Activated CD4-positive, alpha-beta T cell treated with anti-CD3 and anti-CD28 coated beads, Interleukin-10, Interleukin-2, amounts not matched to agents 100 ng/mL and 50 ng/mL, durations not matched to agents 16 hours and 8 hours (primary cell): Measurements from ENCODE around the gene PPFIA4.

Experiments
- DNase-seq: peaks from one replicate; pipeline ENCODE4 v3.0.0-alpha.2; 2020

Gene PPFIA4

DNA sequence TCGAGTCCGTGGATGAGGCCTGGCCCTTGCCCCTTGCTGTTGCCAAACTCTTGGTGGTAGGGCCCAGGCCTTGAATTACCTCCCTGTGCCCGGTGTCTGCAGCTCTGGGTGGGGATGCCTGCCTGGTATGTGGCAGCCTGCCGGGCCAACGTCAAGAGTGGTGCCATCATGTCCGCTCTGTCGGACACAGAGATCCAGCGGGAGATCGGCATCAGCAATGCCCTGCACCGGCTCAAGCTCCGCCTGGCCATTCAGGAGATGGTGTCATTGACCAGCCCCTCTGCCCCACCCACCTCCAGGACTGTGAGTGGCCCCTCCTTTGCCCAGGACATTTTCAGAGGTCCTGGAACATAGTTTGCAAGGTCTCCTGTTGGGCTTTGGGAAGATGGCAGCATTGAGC, 33.8 kb downstream of the PPFIA4 start:
- no peak for DNase-seq

DNA sequence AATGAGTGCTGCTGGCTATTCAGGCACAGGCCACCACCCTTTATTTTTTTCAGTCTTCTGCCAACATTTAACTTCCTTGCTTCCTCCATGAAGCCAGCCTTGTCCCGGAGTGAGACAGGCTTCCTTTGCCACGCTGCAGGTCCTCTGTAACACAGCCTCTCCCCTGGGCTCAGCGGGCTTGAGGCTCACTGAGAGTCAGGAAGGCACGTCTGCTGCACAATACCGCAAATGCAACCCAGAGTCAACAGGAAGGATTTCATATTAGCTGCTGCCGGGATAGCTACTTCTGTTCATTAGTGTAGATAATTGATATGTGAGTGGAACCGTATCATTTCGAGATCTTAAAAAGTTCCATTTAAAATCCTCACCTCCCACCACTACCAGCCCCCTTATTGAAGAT, 37.0 kb downstream of the PPFIA4 start:
- no peak for DNase-seq

DNA sequence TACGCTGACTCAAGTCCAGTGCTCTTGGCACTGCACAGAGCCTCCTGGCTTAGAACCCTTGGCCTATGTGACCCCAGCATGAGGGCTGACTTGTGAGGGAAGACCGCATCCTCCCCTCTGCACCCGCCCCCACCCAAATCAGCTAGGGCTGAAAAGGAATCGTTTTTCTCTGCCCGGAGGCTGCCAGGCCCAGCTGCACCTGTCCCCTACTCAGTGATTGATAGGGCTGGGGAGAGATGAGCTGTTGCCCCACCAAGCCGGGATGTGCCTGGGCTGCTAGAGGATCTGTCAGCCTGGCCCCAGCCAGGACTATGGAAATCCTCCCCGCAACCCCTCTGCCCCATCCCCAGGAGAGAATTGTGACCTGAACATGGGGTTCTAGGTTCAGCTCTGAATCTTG, 38.9 kb downstream of the PPFIA4 start:
- no peak for DNase-seq

DNA sequence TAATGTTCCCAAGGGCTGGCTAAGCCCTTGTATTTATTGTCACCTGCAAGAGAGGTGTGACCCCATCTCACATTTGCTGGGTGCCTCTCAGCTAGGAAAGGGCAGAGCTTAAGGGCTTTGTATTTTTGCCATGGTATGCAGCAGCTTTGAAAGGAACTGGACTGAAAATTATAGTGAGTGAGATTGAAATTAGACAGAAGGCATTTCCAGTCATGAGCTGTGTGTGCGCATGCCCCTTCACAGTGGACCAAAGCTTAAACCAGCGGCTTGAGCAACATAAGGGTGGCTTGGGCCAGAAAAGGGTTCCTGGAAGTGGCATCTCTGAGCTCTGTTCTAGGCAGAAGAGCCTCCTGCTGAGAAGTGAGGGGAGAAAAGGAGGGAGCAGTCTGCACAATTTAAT, 39.7 kb downstream of the PPFIA4 start:
- no peak for DNase-seq

DNA sequence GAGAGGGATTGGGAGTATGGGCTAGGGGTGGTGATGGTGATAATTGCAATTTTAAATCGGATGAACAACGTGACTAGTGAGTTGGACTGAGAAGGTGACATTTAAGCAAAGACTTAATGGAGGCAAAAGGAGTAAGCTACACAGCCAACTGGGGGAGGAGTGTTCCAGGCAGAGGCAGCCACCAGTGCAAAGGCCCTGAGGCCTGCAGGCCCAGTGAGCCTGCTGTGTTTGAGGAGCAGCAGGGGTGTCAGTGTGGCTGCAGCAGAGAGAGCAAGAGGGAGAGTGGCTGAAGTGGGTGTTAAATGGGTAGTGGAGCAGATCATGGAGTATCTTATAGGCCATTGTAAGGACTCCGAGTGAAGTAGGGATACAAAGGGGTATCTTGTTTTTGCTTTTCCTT, 40.7 kb downstream of the PPFIA4 start:
- no peak for DNase-seq

DNA sequence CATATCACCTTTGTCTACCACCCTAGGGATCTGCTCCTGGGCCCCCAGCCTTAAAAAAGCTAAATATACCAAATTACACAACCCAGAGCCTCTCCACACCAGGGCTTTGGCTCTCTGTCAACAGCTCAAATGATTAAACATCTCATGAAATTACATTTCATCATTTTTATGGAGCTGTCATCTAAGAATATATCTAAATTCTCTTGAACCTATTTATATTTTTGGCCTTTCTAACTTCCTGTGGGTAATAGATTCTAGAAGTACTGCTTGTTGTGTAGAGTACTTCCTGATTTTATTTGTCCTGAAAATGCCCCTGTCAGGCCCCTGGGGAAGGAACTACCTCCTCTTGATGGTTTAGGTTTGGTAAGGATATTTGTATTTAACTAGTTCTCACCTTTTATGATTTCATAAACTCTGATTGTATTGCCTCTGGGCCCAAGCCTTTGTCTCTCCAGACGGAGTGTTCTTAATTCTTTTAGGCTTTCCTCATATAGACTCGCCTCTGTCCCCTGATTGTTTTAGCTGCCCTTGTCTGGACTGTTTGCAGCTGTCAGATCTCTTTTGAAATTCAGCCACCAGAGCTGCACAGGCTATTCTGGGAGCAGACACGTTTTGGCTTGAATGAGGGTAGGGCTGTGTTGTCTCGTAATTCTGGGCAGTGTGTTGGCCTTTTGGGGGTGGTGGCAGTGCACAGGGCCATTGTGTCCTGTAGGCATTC, 42.9 kb downstream of the PPFIA4 start:
- no peak for DNase-seq

DNA sequence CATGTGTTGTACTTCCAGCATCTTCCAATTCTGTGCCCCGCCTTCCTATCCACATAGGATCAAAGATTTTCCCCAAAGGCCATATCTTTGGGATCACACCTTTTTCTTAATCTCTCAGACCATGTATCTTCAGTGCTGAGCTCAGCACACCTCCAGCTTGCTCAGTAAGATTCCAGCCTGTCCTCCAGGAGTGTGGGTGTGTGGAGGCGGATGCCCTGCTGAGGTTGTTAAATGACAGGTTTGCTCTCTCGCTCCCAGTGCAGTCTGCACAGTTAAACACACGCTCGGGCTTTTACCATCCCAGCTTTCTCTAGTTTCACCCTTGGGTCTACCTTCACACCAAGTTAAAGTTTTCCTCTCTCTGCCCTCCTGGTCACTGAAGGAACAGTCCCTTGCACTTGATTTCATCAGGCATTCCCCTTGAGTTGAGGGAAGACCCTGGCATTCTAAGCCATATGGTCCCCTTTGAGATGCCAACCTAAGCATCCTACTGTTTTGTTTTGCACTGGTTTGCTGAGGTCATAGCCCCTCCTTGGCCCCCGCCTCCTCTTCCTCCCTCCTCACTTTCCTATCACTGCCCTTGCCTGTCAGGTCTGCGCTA, 45.8 kb downstream of the PPFIA4 start:
- DNase-seq, result no peak

DNA sequence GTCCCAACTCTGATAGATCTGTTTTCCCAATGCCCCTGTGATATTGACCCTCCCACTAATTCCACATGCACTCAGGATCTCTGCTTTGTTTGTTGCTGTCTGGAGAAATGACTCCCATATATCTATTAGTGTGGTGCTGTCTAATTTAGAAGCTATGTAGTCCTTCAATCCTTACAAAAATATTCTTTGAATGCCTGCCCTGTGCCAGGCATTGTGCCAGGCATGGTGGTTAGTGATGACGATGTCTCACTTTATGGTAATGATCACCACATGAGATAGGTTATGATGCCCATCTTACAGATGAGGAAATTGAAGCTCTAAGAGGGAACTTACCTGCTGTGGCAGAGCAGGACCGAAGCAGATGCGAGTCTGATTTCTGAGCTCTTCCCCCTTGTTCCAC, 46.6 kb downstream of the PPFIA4 start:
- no peak for DNase-seq

DNA sequence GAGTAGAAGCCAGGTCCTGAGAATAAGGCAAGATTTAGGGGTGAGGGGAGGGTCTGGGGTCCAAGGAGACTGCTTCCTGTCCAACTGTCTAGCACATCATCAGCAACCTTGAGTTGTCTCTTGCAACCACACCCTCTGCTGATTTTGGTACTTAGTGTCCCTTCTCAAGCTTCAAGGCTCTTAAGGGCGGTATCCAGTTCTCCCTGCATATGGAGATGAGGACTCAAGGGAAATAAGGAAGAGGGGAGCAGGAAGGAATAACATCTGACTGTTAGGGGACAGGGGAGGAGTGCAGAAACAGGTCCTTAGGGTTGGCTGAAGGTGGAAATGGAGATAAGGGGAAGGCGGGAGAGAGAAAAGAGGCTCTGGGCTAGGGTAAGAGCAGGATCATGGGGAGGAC, 47.2 kb downstream of the PPFIA4 start:
- DNase-seq, result no peak

DNA sequence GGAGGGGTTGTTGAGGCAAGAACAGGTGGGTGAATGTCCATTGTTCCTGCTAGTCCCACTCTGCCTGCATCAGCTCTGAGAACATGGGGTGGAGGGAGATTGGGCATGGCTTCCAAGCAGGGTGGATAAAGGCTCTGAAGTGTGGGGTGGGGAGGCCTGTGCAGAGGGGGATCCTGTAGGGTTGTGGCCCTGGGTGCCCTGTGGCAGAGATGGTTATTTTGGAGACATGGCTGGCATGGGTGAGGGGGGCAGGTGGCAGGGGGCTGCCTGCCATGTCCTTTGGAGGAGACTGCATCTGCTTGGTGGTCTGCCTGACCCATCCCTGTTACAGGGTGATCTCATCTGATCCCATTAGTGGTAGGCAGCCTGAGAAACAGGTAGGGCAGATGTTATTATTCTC, 48.3 kb downstream of the PPFIA4 start:
- DNase-seq, result no peak

DNA sequence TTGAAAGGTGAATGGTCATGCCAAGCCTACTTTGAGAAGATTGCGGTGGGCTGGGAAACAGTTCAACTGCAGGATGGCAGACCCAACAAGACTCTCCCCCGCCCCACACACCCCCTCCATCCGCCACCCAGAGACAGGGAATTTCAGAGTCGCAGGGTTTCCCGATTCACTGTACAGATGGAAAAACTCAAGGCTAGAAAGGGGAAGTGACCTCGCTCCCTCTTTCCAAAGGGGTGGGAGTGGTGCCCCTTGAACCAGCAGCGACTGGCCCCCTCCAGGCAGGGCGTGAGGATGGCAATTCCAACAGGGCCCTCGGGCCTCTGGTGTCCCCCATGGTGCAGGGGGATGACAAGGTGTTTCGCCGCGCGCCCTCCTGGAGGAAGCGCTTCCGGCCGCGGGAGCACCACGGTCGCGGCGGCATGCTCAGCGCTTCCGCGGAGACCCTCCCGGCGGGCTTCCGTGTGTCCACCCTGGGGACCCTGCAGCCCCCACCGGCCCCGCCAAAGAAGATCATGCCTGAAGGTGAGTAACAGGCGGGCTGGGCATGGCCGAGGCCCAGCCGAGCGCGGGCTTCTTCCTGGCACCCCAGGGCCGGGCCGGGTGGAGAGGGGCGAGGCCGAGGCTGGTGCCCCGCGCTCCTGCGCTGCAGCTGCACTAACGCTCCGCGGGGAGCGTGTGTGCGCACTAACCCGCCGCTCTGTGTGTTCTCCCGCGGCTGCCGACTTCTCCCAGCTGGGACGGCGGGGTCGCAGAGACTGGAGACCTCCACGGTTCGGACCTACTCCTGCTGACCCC, 49.1 kb downstream of the PPFIA4 start:
- no peak for DNase-seq

DNA sequence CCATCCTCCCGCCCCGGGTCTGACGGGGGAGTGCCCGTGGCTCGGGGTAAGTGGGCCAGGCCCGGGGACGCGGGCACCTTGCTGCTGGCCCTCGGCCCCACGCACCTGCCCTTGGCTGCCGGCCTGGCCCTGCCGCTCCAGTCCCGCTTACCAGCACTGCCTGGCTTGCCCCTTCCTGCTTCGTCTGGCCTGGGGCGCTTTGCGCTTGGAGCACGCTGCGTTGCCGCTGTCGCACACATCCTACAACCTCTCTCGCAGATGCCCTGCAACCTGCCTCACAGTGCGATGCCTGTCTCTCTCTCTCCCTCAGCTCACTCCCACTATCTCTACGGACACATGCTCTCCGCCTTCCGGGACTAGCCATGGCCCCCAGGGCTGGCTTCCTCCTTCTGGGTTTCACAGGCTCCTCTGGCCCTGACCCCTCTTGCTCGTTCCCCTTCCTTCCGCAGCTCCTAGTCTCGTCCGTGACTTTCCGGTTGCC, 49.8 kb downstream of the PPFIA4 start:
- no peak for DNase-seq

DNA sequence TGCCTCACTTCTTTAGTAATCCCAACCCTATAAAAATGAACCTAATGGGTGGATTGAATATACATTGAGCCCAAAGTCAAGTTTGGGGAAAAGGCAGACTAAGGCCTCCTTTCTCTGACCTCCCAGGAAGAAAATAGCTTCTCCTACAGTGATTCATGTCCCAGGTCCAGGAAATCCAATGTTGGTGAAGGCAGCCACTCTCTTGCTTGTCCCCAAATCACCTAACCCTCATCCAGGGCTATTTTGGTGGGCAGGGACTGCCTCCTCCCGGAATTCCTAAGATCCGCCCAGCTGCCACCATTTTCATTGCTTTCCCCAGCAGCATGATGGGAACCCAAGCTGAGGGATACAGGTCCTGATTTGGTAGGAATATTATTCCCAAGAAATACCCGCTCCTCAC, 51.1 kb downstream of the PPFIA4 start:
- DNase-seq, result no peak

DNA sequence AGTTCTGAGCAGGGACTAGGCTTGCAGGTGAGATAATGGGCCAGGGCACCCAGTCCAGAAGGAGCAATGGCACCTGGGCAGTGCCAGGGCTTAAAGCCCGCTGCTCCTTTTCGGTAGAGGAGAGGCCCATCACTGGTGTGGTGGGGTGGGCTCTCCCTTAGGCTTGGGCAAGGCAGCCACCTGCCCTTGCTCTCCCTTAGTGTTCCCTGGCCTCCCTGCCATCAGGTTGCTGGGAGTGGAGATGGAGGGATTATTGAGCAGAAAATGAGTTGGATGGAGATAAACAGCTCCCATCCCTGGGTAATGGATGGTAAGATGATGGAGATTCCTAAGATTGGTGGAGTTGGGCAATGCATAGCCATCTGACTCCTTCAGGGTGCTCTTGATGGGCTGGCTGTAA, 51.7 kb downstream of the PPFIA4 start:
- no peak for DNase-seq

DNA sequence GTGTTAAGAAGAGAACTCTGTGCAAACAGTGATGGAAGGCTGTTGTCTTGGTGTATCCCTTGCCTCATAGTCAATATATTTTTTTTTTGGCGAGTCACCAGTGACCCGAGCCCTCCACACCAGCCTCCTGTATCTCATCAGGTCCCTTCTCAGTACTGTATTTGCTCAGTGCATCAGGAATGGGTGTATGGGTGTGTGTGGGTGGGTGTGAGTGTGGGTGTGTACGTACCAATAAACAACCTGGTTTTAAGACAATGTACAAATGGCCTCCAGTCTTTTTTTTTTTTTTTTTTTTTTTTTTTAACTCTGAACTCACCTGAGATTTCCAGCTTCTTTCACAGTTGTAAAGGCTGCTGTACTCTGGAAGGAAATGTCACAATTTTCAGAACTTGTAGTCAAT, 52.2 kb downstream of the PPFIA4 start:
- no peak for DNase-seq

DNA sequence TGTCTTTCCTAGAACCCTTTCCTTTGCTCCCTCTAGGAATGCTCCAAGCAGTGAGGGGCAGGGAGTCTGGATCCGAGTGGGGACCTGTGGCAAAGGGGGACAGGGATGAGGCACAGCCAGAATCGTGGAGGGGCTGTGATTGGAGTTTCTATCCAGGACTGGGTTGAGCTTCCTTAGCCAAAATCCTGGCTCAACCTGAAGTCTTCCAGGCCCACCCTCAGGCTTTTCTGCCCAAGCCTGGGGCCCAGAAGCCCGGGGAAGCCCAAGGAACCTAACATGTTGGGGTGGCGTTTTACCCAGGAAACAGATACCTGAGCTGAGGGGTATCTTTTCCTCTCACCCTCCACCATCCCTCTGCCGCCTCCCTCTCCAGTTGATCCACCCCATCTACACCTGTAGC, 54.2 kb downstream of the PPFIA4 start:
- DNase-seq, result no peak

DNA sequence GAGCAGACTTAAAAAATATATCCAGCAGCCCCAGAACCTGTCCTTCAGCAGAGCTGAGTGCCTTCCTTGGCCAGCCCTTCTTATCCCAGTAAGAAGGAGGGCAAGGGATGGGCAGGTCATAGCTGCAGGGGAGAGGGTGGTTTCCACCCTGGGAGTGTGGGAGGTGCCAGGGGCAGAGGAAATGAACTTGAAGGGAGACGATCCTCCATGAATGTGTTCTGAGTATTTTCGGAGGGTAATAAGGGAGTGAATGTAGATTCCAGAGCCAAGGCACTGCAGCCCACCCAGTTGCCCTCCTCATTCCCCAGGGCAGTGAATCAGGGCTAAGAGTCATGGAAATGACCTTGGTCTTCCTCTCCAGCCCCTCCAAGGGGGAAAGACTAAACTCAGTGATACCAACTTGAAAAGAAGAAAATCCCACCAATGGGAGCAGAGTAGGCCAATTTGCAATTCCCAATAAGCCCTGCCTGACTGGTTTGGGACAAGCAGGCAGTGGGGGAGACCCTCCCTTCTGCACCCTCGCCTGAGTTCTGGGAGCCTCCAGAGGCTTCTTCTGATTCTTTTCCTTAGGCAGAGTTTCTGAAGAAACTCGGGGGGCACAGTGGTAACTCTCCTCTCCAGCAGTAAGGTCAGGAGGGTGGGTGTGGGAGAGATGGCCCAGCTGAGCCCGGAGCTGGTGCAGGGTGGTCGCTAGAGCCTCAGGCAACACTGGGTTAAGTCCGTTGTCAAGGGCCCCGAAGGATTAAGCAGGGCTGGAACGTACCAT, 55.4 kb downstream of the PPFIA4 start:
- DNase-seq, result no peak

DNA sequence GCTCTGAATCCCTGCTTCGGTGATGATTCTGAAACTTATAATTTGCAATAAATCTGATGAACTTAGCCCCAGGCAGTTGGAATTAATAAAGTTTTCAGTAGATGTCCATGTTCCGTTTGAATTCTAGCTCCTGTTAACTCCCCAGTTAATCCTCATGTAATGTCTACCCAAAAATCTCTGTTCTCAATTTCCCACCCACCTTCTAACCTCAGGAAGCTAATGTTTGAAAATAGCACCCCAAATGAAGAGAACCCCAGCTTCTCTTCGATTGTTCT, 55.9 kb downstream of the PPFIA4 start:
- no peak for DNase-seq

DNA sequence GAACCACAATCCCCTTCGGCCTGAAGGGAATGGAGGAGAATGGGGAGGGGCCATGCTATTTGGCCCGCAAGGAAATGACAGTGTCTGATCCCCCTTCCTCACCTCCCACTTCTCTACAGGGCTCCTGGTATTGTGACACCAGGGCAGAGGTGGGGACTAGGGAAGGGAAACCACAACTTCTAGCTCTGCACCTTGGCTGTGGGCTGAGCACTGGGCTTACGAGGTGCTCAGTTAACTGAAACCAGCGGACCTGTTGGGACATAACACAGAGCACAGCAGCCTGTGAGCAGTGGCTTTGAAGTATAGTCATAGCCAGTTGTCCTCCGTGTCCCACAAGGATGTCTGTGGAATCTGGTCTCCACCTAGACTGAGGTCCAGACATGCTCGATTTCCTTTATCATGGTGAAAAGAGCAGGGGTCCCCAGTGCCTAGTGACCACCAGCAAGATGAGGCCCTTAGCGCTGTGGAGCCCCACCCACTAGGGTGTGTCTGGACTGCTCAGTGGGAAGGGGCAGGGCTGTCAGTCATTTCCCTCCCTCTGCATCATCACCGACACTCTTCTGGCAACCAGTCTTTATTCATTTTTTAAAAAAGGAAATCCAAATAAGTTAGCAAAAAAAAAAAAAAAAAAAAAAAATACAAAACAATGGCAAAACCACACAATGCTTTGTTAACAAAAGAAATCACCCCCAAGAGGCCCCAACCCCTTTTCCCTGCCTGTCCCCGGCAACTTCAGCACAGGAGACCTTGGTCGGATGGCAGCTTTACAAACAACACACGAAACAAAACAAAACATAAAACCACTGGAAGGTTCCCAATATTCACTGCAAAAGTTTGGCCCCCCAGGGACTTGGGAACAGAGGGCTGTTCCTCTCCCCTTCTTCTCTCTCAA, 56.5 kb downstream of the PPFIA4 start:
- DNase-seq, result no peak

DNA sequence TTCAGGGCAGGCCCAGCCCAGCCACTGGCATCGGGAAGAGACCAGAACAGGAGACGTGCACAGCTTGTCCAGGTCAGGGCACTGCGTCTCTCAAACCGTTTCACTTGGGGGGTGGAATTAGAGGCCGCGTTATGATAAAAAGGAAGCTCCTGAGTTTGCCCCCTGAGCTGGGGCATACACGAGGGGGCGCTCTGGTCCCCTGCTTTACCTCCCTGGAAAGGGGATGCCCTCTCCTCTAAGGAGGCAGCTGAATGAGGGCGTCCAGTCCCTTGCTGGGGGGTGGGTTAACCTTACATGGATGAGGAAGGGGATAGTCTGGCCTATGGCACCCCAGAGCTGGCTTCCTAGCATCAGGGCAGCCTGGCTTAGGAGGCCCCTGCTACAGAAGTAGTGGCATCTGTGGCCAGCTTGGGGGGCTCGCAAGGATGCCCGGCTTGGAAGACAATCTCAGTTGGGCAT, 57.2 kb downstream of the PPFIA4 start:
- DNase-seq, result no peak

DNA sequence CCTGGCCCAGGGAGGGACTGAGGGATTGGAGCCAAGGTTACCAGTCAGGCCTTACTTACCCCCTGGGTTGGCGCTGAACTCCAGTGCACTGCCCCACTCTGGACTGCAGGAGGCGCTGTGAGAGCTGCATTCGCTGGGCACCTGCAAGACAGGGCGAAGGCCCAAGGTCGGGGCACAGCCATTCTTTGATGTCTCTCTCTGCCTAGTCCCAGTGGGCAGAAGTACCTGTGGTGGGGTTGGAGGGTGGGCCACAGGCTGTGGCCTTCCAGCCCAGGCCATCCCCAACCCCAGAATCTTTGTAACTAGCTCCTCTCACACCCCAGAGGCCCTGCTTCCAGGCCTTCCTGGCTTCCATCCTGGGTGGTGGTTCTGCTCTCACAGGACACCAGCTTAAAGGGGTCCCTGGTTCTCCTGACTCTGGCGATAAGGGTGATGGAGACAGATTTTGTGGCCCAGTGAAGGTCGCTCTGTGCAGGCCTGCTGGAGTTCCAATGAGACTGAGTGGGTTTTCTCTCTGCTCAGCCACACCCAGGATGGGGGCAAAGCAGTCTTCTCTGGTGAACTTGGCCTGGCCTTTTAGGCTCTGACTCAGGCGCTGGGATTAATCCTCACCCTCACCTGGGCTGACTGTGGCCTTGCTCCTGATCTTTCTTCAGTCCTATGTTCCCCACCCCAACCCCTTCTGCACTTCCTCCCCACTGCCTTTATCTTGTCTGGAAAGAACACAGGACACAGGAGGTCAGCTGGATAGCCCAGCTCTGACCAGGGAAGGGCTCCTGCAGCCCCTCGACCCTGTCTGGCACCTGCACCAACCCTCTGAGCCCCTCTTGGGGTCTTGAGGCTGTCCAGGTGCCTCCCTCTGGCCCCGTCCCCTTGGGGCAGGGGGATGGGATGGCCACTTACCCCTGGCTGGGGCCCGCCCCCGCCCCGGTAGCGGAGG, 58.6 kb downstream of the PPFIA4 start:
- peak; percentile 45 for DNase-seq
